Hematopoietic multipotent progenitor cell treated with erythropoietin and hydrocortisone succinate and interleukin-3 and kit ligand, for 4 days (in vitro differentiated cells): ENCODE data around the gene SLF2.
A peak's percentile ranks its signal among the peaks of the same experiment; 100 is the strongest.

Source experiments
- DNase-seq: peaks from one replicate; pipeline ENCODE4 v3.0.0-alpha.2; 2015

Gene SLF2

GRCh38 chr10:100983868-100984671 lies 71.3 kb downstream of the SLF2 start:
- DNase-seq, result no peak

- DNase-seq, result no peak
Observed at GRCh38 chr10:100984672-100985177, 72.0 kb downstream of the SLF2 start.

- no peak for DNase-seq
Observed at GRCh38 chr10:100985336-100985735, 72.6 kb downstream of the SLF2 start.

GRCh38 chr10:100986623-100986951 lies 73.8 kb downstream of the SLF2 start:
- DNase-seq, result no peak

- peak; percentile 94 for DNase-seq
Observed at GRCh38 chr10:100986952-100987684, 74.4 kb downstream of the SLF2 start, which contains the start of the genes MRPL43 and TWNK. TSS of gene MRPL43 (minus strand) at chr10:100987497. CDS start at chr10:100987443, 54 bp downstream. TSS of gene TWNK (plus strand) at chr10:100987543. CDS start at chr10:100988211, 668 bp downstream.

GRCh38 chr10:100987685-100988049 lies 74.9 kb downstream of the SLF2 start:
- DNase-seq, result no peak

- no peak for DNase-seq
Observed at GRCh38 chr10:100988166-100988565, 75.4 kb downstream of the SLF2 start.

- no peak for DNase-seq
Observed at GRCh38 chr10:100989088-100989487, 76.3 kb downstream of the SLF2 start.

GRCh38 chr10:100993986-100994708 lies 81.4 kb downstream of the SLF2 start:
- peak; percentile 40 for DNase-seq

- DNase-seq, result no peak
Observed at GRCh38 chr10:100995181-100995580, 82.4 kb downstream of the SLF2 start.

- peak; percentile 59 for DNase-seq
Observed at GRCh38 chr10:100996678-100997359, 84.1 kb downstream of the SLF2 start.

- peak; percentile 87 for DNase-seq
Observed at GRCh38 chr10:100997360-100998182, 84.8 kb downstream of the SLF2 start.

- DNase-seq, result peak; percentile 94
Observed at GRCh38 chr10:100998183-100998990, 85.6 kb downstream of the SLF2 start.

- peak; percentile 87 for DNase-seq
Observed at GRCh38 chr10:100998991-100999741, 86.4 kb downstream of the SLF2 start.

- no peak for DNase-seq
Observed at GRCh38 chr10:100999742-101000126, 87.0 kb downstream of the SLF2 start, which contains the start of gene LZTS2. TSS of gene LZTS2 (plus strand) at chr10:100999808. CDS start at chr10:101002539, 2,731 bp downstream.

- peak; percentile 49 for DNase-seq
Observed at GRCh38 chr10:101000127-101000914, 87.6 kb downstream of the SLF2 start.

- peak; percentile 52 for DNase-seq
Observed at GRCh38 chr10:101000915-101001658, 88.3 kb downstream of the SLF2 start.

GRCh38 chr10:101001659-101002035 lies 88.9 kb downstream of the SLF2 start:
- no peak for DNase-seq
